CD14-positive monocyte (primary cell): ENCODE data around the gene ELMO3. TPM values are rescaled to one million over a fixed set of nuclear protein-coding genes. Genes with fewer than 3 reads are reported as not detected.

Source experiments
- DNase-seq, 3 donors: peaks; one replicate each; pipeline ENCODE4 v3.0.0-alpha.2; 2011 to 2022
- H2AFZ ChIP-seq: 2 replicates; pipeline ENCODE4 v1.6.0; 2012; ENCODE audit warnings: mild to moderate bottlenecking, low read depth, low read length, inconsistent platforms; ENCODE audit not compliant: insufficient read depth, poor library complexity, severe bottlenecking
- H3K27ac ChIP-seq, 2 donors: 1 replicate in 1 of 2; 2 replicates in 1 of 2; pipeline ENCODE4 v1.5.1; 2012 to 2013; ENCODE audit warnings: low read length in 2 of 2, control low read depth in 1 of 2, inconsistent platforms in 1 of 2, low read depth in 1 of 2, mild to moderate bottlenecking in 1 of 2
- H3K27me3 ChIP-seq, 2 donors: one replicate each; pipeline versions ENCODE4 v1.6.0 to v1.6.1; 2011 to 2013; ENCODE audit warnings: low read length in 2 of 2; ENCODE audit not compliant: control insufficient read depth in 2 of 2, insufficient read depth in 2 of 2
- H3K36me3 ChIP-seq, 2 donors: replicated peaks in 1 of 2; 1 replicate in 1 of 2; 2 replicates in 1 of 2; pipeline versions ENCODE4 v1.5.1 to v1.6.1; 2012 to 2013; ENCODE audit warnings: low read length in 2 of 2, control low read depth in 1 of 2, inconsistent platforms in 1 of 2, mild to moderate bottlenecking in 1 of 2; ENCODE audit not compliant: insufficient read depth in 2 of 2, control insufficient read depth in 1 of 2
- H3K4me1 ChIP-seq, 2 donors: 1 replicate in 1 of 2; 2 replicates in 1 of 2; pipeline versions ENCODE4 v1.5.1 to v1.6.1; 2012 to 2013; ENCODE audit warnings: low read length in 2 of 2, control low read depth in 1 of 2, inconsistent platforms in 1 of 2, mild to moderate bottlenecking in 1 of 2, moderate library complexity in 1 of 2; ENCODE audit not compliant: insufficient read depth in 2 of 2, control insufficient read depth in 1 of 2
- H3K4me2 ChIP-seq: replicated peaks from 2 replicates; pipeline ENCODE3; 2012; ENCODE audit warnings: low read length, moderate library complexity, mild to moderate bottlenecking; ENCODE audit not compliant: poor library complexity, severe bottlenecking; ENCODE audit errors: extremely low read depth
- H3K4me3 ChIP-seq, 3 experiments: fragments of 200-600 bp in 1 of 3; sonication (generic) in 1 of 3; replicated peaks in 1 of 3; 1 replicate in 2 of 3; 2 replicates in 1 of 3; pipeline ENCODE4 v1.5.1; 2011 to 2013; ENCODE audit warnings: low read length in 3 of 3, mild to moderate bottlenecking in 3 of 3, control low read depth in 2 of 3, low read depth in 2 of 3, inconsistent platforms in 1 of 3, moderate library complexity in 1 of 3
- H3K79me2 ChIP-seq: 2 replicates; pipeline ENCODE4 v1.6.0; 2012; ENCODE audit warnings: mild to moderate bottlenecking, control low read depth, inconsistent platforms, low read length, moderate library complexity; ENCODE audit not compliant: insufficient read depth
- H3K9ac ChIP-seq: 2 replicates; pipeline ENCODE4 v1.6.0; 2017; ENCODE audit warnings: low read length, mild to moderate bottlenecking; ENCODE audit not compliant: insufficient read depth, poor library complexity, severe bottlenecking
- H3K9me3 ChIP-seq, 2 donors: replicated peaks in 1 of 2; 1 replicate in 1 of 2; 2 replicates in 1 of 2; pipeline versions ENCODE4 v1.5.1 to v1.6.1; 2012 to 2013; ENCODE audit warnings: low read length in 2 of 2, control low read depth in 1 of 2; ENCODE audit not compliant: control insufficient read depth in 1 of 2, insufficient read depth in 1 of 2
- H4K20me1 ChIP-seq: 2 replicates; pipeline ENCODE4 v1.6.0; 2012; ENCODE audit warnings: mild to moderate bottlenecking, low read length, control low read depth, moderate library complexity; ENCODE audit not compliant: insufficient read depth
- H3K27ac Mint-ChIP-seq, 7 donors: one replicate each; pipeline ENCODE4 v1.8.0; 2020; ENCODE audit warnings: mild to moderate bottlenecking in 7 of 7, mixed read lengths in 7 of 7, moderate library complexity in 6 of 7, inconsistent platforms in 2 of 7
- H3K27me3 Mint-ChIP-seq, 3 donors: one replicate each; pipeline ENCODE4 v1.8.0; 2021 to 2022; ENCODE audit warnings: low read depth in 3 of 3, mild to moderate bottlenecking in 3 of 3, mixed read lengths in 3 of 3, moderate library complexity in 3 of 3, inconsistent platforms in 1 of 3
- H3K36me3 Mint-ChIP-seq, 2 donors: one replicate each; pipeline ENCODE4 v1.8.0; 2020; ENCODE audit warnings: mixed read lengths in 2 of 2, inconsistent platforms in 1 of 2, mild to moderate bottlenecking in 1 of 2
- H3K4me1 Mint-ChIP-seq: one replicate; pipeline ENCODE4 v1.8.0; 2020; ENCODE audit warnings: mild to moderate bottlenecking, mixed read lengths
- H3K4me3 Mint-ChIP-seq, 2 donors: one replicate each; pipeline ENCODE4 v1.8.0; 2020; ENCODE audit warnings: mild to moderate bottlenecking in 2 of 2, mixed read lengths in 2 of 2, moderate library complexity in 1 of 2
- H3K9me3 Mint-ChIP-seq, 7 donors: one replicate each; pipeline ENCODE4 v1.8.0; 2020 to 2022; ENCODE audit warnings: mixed read lengths in 7 of 7, mild to moderate bottlenecking in 6 of 7, moderate library complexity in 6 of 7, inconsistent platforms in 2 of 7
- CTCF ChIP-seq: fragments of 200-600 bp; IDR thresholded peaks from one replicate; pipeline ENCODE4 v1.8.0; 2022; ENCODE audit warnings: antibody characterized with exemption, mild to moderate bottlenecking
- WGBS: methylation state at CpG from one replicate; pipeline ENCODE4 v1.1.5; 2013; ENCODE audit warnings: missing lambda C conversion rate; ENCODE audit not compliant: insufficient coverage; 5-methylcytosine and 5-hydroxymethylcytosine counted together
- intact Hi-C, 2 donors: fragments of 100-400 bp; cut with micrococcal nuclease; formaldehyde crosslinking; loops; one replicate each; pipeline versions ENCODE4 v1.15.0 to v1.15.1; 2023
- polyA plus RNA-seq, 3 donors: library from polyadenylated mRNA; depleted of rRNA in 1 of 3; unstranded in 2 of 3; stranded (reverse) in 1 of 3; fragments of 300-500 nt in 2 of 3; fragments of >200 nt in 1 of 3; fragmentation: Illumina TruSeq in 2 of 3; gene quantifications; 1 replicate in 2 of 3; 2 replicates in 1 of 3; pipeline ENCODE4 v1.2.3, GENCODE V29; 2012 to 2021

Gene ELMO3
- polyA plus RNA-seq, 3 donors = 0.15 to 7.0 TPM; not detected in 1

GRCh38 chr16:67229906-67230808 lies 31.2 kb downstream of the ELMO3 start:
- H3K9ac ChIP-seq = no peak overlapping the region
- intact Hi-C loops = loop anchor here (5.0 kb wide), 1 partner anchor 38 kb away; the partner anchor contains the start of genes E2F4 (in 2 of the 2) and EXOC3L1 (in 2 of the 2)
- H3K79me2 ChIP-seq = peaks cover 28% of the 10 kb centered on the region
- H3K27me3 ChIP-seq = no peaks in the 10 kb centered on the region
- H3K4me1 ChIP-seq = peaks cover 17 to 23% of the 10 kb centered on the region in 2 donors
- H3K4me3 ChIP-seq = no peak overlapping the region
- Mint-ChIP-seq H3K27me3 (peaks cover 0 to 1% (median under 1%) of the 10 kb centered on the region in 3 donors), H3K27ac (peak overlapping the region in 1 of 7 donors; percentile 26), H3K9me3 (peaks cover 0 to 3% (median 0%) of the 10 kb centered on the region in 7 donors), H3K4me1 (peaks cover 25% of the 10 kb centered on the region), H3K4me3 (no peak overlapping the region), H3K36me3 (peaks cover 55 to 68% of the 10 kb centered on the region in 2 donors)
- no peak overlapping the region for H3K4me2 ChIP-seq
- peaks cover 41% of the 10 kb centered on the region for H4K20me1 ChIP-seq
- H3K9me3 ChIP-seq = no peaks in the 10 kb centered on the region
- no peak overlapping the region for H3K27ac ChIP-seq
- TF ChIP-seq CTCF = no peak
- no peak for DNase-seq
- WGBS = 95% methylated on average over 30 of the region's 32 CpGs
- peaks cover 59 to 68% of the 10 kb centered on the region in 2 donors for H3K36me3 ChIP-seq
- no peak overlapping the region for H2AFZ ChIP-seq

- no peak for TF ChIP-seq CTCF
- H2AFZ ChIP-seq = no peak overlapping the region
- H3K4me1 ChIP-seq = peaks cover 14 to 19% of the 10 kb centered on the region in 2 donors
- H3K4me3 ChIP-seq = no peak overlapping the region
- peaks cover 66 to 76% of the 10 kb centered on the region in 2 donors for H3K36me3 ChIP-seq
- Mint-ChIP-seq H3K27me3 (peaks cover 0 to 2% (median 1%) of the 10 kb centered on the region in 3 donors), H3K4me3 (no peak overlapping the region), H3K4me1 (peaks cover 17% of the 10 kb centered on the region), H3K36me3 (peaks cover 60 to 76% of the 10 kb centered on the region in 2 donors), H3K9me3 (peaks cover 0 to 3% (median 0%) of the 10 kb centered on the region in 7 donors), H3K27ac (peak overlapping the region in 3 of 7 donors; percentile 28 to 75 (median 33))
- no peak overlapping the region for H3K4me2 ChIP-seq
- intact Hi-C loops = no loop called here
- DNase-seq = no peak
- H3K9me3 ChIP-seq = no peaks in the 10 kb centered on the region
- peaks cover 27% of the 10 kb centered on the region for H3K79me2 ChIP-seq
- H3K27me3 ChIP-seq = no peaks in the 10 kb centered on the region
- peak overlapping the region in 1 of 2 donors; percentile 3 for H3K27ac ChIP-seq
- WGBS = 100% methylated on average over 10 of the region's 12 CpGs
- H3K9ac ChIP-seq = no peak overlapping the region
- peaks cover 48% of the 10 kb centered on the region for H4K20me1 ChIP-seq
Observed at GRCh38 chr16:67230809-67231660, 32.1 kb downstream of the ELMO3 start.
